Loucy (cell line): ENCODE measurements around the gene OBP2B.

Experiments used
- CTCF ChIP-seq: fragments of 200-600 bp; sonication (generic); conservative IDR thresholded peaks from 2 replicates; pipeline ENCODE4 v1.5.1; 2014; ENCODE audit warnings: mild to moderate bottlenecking, antibody characterized with exemption, low read length
- EZH2phosphoT487 ChIP-seq: fragments of 200-600 bp; IDR thresholded peaks from 2 replicates; pipeline ENCODE4 v1.6.1; 2018; ENCODE audit warnings: antibody characterized with exemption, mild to moderate bottlenecking, moderate library complexity, borderline replicate concordance

GRCh38 chr9:133233681-133234432 is 24.8 kb upstream of the OBP2B start:
- TF ChIP-seq CTCF, result no peak
- TF ChIP-seq EZH2phosphoT487, result no peak
